Stomach smooth muscle (tissue), 2 donors: ENCODE results near the gene SLC2A1.

ENCODE experiments used
- H3K27ac ChIP-seq: one replicate; pipeline ENCODE4 v1.7.0; 2013; ENCODE audit warnings: mild to moderate bottlenecking, low read length, inconsistent platforms
- H3K27me3 ChIP-seq, 2 donors: one replicate each; pipeline ENCODE4 v1.7.0; 2013; ENCODE audit warnings: low read length in 2 of 2; ENCODE audit not compliant: insufficient read depth in 2 of 2, control insufficient read depth in 1 of 2
- H3K36me3 ChIP-seq, 2 donors: one replicate each; pipeline ENCODE4 v1.7.0; 2013; ENCODE audit warnings: low read length in 2 of 2; ENCODE audit not compliant: control insufficient read depth in 2 of 2, insufficient read depth in 2 of 2
- H3K4me1 ChIP-seq: one replicate; pipeline ENCODE4 v1.7.0; 2013; ENCODE audit warnings: low read length; ENCODE audit not compliant: control insufficient read depth, insufficient read depth
- H3K4me3 ChIP-seq, 2 donors: one replicate each; pipeline ENCODE4 v1.7.0; 2013; ENCODE audit warnings: low read length in 2 of 2
- H3K9ac ChIP-seq, 2 donors: one replicate each; pipeline ENCODE4 v1.7.0; 2013; ENCODE audit warnings: low read length in 2 of 2, mild to moderate bottlenecking in 1 of 2
- H3K9me3 ChIP-seq, 2 donors: one replicate each; pipeline ENCODE4 v1.7.0; 2013; ENCODE audit warnings: low read length in 2 of 2; ENCODE audit not compliant: control insufficient read depth in 2 of 2
- donor health status: healthy.
- donor health status: Pancreatic carcinoma.

The SLC2A1 gene

DNA sequence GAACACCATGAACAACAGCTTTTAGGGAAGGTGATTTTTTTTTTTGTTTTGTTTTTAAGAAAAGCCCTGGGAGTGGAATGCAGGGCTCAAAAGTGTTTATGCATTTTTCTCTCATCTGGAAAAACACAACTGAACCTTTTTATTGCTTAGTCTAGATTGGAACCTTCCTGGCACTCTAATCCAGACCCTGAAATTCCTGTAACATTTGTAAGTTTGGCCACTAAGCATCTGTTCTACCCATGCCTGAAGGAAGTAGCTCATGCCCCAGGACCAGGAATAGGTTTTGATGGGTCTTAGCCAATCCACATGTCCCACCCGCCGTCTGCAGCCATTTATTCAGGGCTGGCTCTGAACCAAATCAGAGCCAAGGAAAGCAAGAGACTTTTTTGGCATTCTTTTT, 39.7 kb upstream of the SLC2A1 start:
- Histone ChIP-seq H3K4me1 (no peaks in the 10 kb centered on the region), H3K36me3 (no peaks in the 10 kb centered on the region), H3K9me3 (no peaks in the 10 kb centered on the region), H3K4me3 (no peak overlapping the region), H3K27me3 (no peaks in the 10 kb centered on the region), H3K9ac (no peak overlapping the region), H3K27ac (no peak overlapping the region)

GRCh38 chr1:42996384-42996970, 37.8 kb upstream of the SLC2A1 start:
- no peak overlapping the region for H3K4me3 ChIP-seq
- H3K9ac ChIP-seq = no peak overlapping the region
- H3K27me3 ChIP-seq = no peaks in the 10 kb centered on the region
- H3K36me3 ChIP-seq = no peaks in the 10 kb centered on the region
- no peaks in the 10 kb centered on the region for H3K9me3 ChIP-seq
- H3K4me1 ChIP-seq = no peaks in the 10 kb centered on the region
- H3K27ac ChIP-seq = no peak overlapping the region

DNA sequence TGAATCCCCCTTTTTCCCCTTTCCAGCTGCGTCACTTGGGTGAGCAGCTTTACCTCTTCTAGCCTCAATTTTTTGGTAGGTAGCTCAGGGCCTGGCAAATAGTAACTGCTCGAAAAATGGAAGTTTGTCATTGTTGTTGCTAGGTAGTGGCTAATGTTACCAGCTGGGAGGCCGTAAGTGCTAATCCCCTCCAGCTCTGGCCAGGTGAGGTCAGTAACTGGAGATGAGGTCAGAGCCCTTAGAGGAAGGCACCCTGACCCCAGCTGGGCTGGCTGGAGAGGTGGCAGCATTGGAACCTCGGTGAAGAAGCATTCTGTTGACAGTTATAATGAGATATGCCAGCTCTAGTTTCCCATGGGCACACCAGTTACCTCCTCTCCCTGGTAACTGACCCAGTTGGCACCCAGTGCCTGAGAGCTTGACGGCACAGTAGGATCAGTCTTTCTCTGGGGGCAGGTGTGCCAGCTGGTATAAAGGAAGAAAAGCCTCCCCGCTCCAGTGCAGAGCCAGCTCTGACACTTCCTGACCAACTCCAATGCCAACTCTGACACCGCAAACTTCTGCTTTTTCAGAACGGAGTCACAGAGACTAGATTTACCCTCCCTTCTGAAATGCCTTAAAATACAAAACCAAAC, 35.0 kb upstream of the SLC2A1 start:
- Histone ChIP-seq H3K4me3 (no peak overlapping the region), H3K27me3 (no peaks in the 10 kb centered on the region), H3K9ac (no peak overlapping the region), H3K9me3 (no peaks in the 10 kb centered on the region), H3K36me3 (no peaks in the 10 kb centered on the region), H3K4me1 (no peaks in the 10 kb centered on the region), H3K27ac (no peak overlapping the region)

- H3K4me3 ChIP-seq = no peak overlapping the region
- H3K27me3 ChIP-seq = no peaks in the 10 kb centered on the region
- H3K27ac ChIP-seq = no peak overlapping the region
- H3K4me1 ChIP-seq = no peaks in the 10 kb centered on the region
- H3K36me3 ChIP-seq = no peaks in the 10 kb centered on the region
- H3K9me3 ChIP-seq = no peaks in the 10 kb centered on the region
- no peak overlapping the region for H3K9ac ChIP-seq
These were observed 33.4 kb upstream of the SLC2A1 start for GRCh38 chr1:42992054-42992571.

GRCh38 chr1:42990757-42991346, 32.2 kb upstream of the SLC2A1 start:
- no peak overlapping the region for H3K4me3 ChIP-seq
- no peaks in the 10 kb centered on the region for H3K4me1 ChIP-seq
- H3K27ac ChIP-seq = no peak overlapping the region
- H3K36me3 ChIP-seq = no peaks in the 10 kb centered on the region
- no peaks in the 10 kb centered on the region for H3K9me3 ChIP-seq
- no peaks in the 10 kb centered on the region for H3K27me3 ChIP-seq
- no peak overlapping the region for H3K9ac ChIP-seq

- Histone ChIP-seq H3K27me3 (no peaks in the 10 kb centered on the region), H3K9ac (no peak overlapping the region), H3K4me3 (no peak overlapping the region), H3K36me3 (peaks cover 0 to 3% of the 10 kb centered on the region in 2 donors), H3K27ac (no peak overlapping the region), H3K9me3 (no peaks in the 10 kb centered on the region), H3K4me1 (no peaks in the 10 kb centered on the region)
These were observed 25.0 kb upstream of the SLC2A1 start for GRCh38 chr1:42983693-42984092.

GRCh38 chr1:42983253-42983652, 24.6 kb upstream of the SLC2A1 start:
- H3K36me3 ChIP-seq = peaks cover 0 to 4% of the 10 kb centered on the region in 2 donors
- H3K4me3 ChIP-seq = no peak overlapping the region
- no peaks in the 10 kb centered on the region for H3K4me1 ChIP-seq
- H3K27ac ChIP-seq = no peak overlapping the region
- H3K9me3 ChIP-seq = no peaks in the 10 kb centered on the region
- no peaks in the 10 kb centered on the region for H3K27me3 ChIP-seq
- H3K9ac ChIP-seq = no peak overlapping the region

GRCh38 chr1:42982641-42983040, 24.0 kb upstream of the SLC2A1 start:
- Histone ChIP-seq H3K36me3 (peaks cover 0 to 4% of the 10 kb centered on the region in 2 donors), H3K27ac (no peak overlapping the region), H3K4me1 (no peaks in the 10 kb centered on the region), H3K4me3 (no peak overlapping the region), H3K9me3 (no peaks in the 10 kb centered on the region), H3K27me3 (no peaks in the 10 kb centered on the region), H3K9ac (no peak overlapping the region)

DNA sequence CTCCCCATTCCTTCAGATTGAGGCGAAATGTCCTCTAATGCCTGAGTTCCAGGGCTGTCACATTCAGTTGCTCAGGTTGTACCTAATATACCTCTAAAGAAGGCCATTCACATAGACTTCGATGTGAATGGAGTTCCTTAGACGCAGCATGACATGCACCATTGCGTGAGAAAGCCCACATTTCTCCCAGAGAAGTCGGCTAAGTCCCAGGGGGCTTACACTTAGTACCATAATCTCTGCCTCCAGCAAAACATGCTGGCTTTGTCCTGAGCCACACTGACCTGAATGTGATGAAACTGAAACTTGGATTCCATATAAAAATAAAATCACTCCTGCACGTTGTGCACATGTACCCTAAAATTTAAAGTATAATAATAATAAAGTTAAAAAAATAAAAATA, 23.2 kb upstream of the SLC2A1 start:
- H3K9me3 ChIP-seq = no peaks in the 10 kb centered on the region
- H3K27ac ChIP-seq = no peak overlapping the region
- H3K36me3 ChIP-seq = peaks cover 0 to 4% of the 10 kb centered on the region in 2 donors
- no peaks in the 10 kb centered on the region for H3K4me1 ChIP-seq
- no peaks in the 10 kb centered on the region for H3K27me3 ChIP-seq
- H3K4me3 ChIP-seq = no peak overlapping the region
- H3K9ac ChIP-seq = no peak overlapping the region

- H3K9ac ChIP-seq = no peak overlapping the region
- H3K4me3 ChIP-seq = no peak overlapping the region
- peaks cover 0 to 4% of the 10 kb centered on the region in 2 donors for H3K36me3 ChIP-seq
- H3K27me3 ChIP-seq = no peaks in the 10 kb centered on the region
- no peaks in the 10 kb centered on the region for H3K4me1 ChIP-seq
- H3K27ac ChIP-seq = no peak overlapping the region
- H3K9me3 ChIP-seq = no peaks in the 10 kb centered on the region
These were observed 22.7 kb upstream of the SLC2A1 start for GRCh38 chr1:42981255-42981805.
